Frontal cortex (tissue), 4 donors: ENCODE data around the gene ADCYAP1R1. TPM values are rescaled to one million over a fixed set of nuclear protein-coding genes. Genes with fewer than 3 reads are reported as not detected.

ENCODE experiments used
- DNase-seq, 2 donors: peaks; one replicate each; pipeline ENCODE4 v3.0.0; 2012; ENCODE audit warnings: low spot score in 2 of 2
- FAIRE-seq: peaks from 2 replicates; lab custom pipeline; 2012; peaks lifted over from hg19 to GRCh38; lab: Jason Lieb, UNC
- total RNA-seq: library from RNA; depleted of rRNA; stranded (reverse); fragments of >200 nt; gene quantifications from one replicate; pipeline ENCODE4 v1.2.3, GENCODE V29; 2014
- donor health status: control.
- donor health status: control.
- donor health status: control.

Gene ADCYAP1R1
- total RNA-seq, 1 donor from 2014 or later: 34.2 TPM

GRCh38 chr7:31079824-31080511 is 27.9 kb downstream of the ADCYAP1R1 start:
- DNase-seq (no peak), FAIRE-seq (no peak)

GRCh38 chr7:31080763-31081162 is 28.7 kb downstream of the ADCYAP1R1 start:
- DNase-seq: no peak
- no peak for FAIRE-seq

- FAIRE-seq: no peak
- DNase-seq: no peak
Observed at GRCh38 chr7:31082017-31082416, 29.9 kb downstream of the ADCYAP1R1 start.

- FAIRE-seq: no peak
Observed at GRCh38 chr7:31082447-31082846, 30.3 kb downstream of the ADCYAP1R1 start.

GRCh38 chr7:31083210-31083786 is 31.2 kb downstream of the ADCYAP1R1 start:
- FAIRE-seq: no peak

More at GRCh38 chr7:31082447-31082846, 30.3 kb downstream of the ADCYAP1R1 start:
- DNase-seq: no peak

GRCh38 chr7:31084226-31084625 is 32.1 kb downstream of the ADCYAP1R1 start:
- DNase-seq (no peak), FAIRE-seq (no peak)

More at GRCh38 chr7:31083210-31083786, 31.2 kb downstream of the ADCYAP1R1 start:
- no peak for DNase-seq

GRCh38 chr7:31087351-31087750 is 35.2 kb downstream of the ADCYAP1R1 start:
- DNase-seq (no peak), FAIRE-seq (no peak)

- DNase-seq (no peak), FAIRE-seq (no peak)
Observed at GRCh38 chr7:31091924-31092434, 39.9 kb downstream of the ADCYAP1R1 start.

- FAIRE-seq (no peak), DNase-seq (no peak)
Observed at GRCh38 chr7:31092606-31093005, 40.5 kb downstream of the ADCYAP1R1 start.

- no peak for FAIRE-seq
- no peak for DNase-seq
Observed at GRCh38 chr7:31093282-31093681, 41.2 kb downstream of the ADCYAP1R1 start.

GRCh38 chr7:31094271-31094670 is 42.2 kb downstream of the ADCYAP1R1 start:
- DNase-seq: no peak
- no peak for FAIRE-seq

GRCh38 chr7:31095286-31096197 is 43.4 kb downstream of the ADCYAP1R1 start:
- no peak for FAIRE-seq
- DNase-seq: no peak

GRCh38 chr7:31096198-31096876 is 44.2 kb downstream of the ADCYAP1R1 start:
- FAIRE-seq (no peak), DNase-seq (no peak)

GRCh38 chr7:31096877-31097258 is 44.8 kb downstream of the ADCYAP1R1 start:
- FAIRE-seq (no peak), DNase-seq (no peak)

- FAIRE-seq (no peak), DNase-seq (no peak)
Observed at GRCh38 chr7:31098642-31099360, 46.7 kb downstream of the ADCYAP1R1 start.

- DNase-seq: no peak
- no peak for FAIRE-seq
Observed at GRCh38 chr7:31099451-31100444, 47.6 kb downstream of the ADCYAP1R1 start.

GRCh38 chr7:31100445-31100844 is 48.3 kb downstream of the ADCYAP1R1 start:
- no peak for FAIRE-seq
- DNase-seq: no peak

GRCh38 chr7:31100871-31101270 is 48.8 kb downstream of the ADCYAP1R1 start:
- FAIRE-seq (no peak), DNase-seq (no peak)
